ENCODE results near the gene NOSTRIN.
"Not testable (repeated sequence)": the region's sequence is repeated elsewhere in the genome, so short reads cannot be mapped to it uniquely, and the experiment has no call there.

The NOSTRIN gene

GRCh38 chr2:168790226-168790902 is 12.1 kb upstream of the NOSTRIN start:
- no peak for DNase-seq

- not testable (repeated sequence) for DNase-seq
These were observed 11.3 kb upstream of the NOSTRIN start for GRCh38 chr2:168791140-168791539.

GRCh38 chr2:168793596-168793995 is 8.8 kb upstream of the NOSTRIN start:
- DNase-seq: no peak

- DNase-seq: no peak
These were observed 7.5 kb upstream of the NOSTRIN start for GRCh38 chr2:168794968-168795367.

- DNase-seq: no peak
These were observed 6.3 kb upstream of the NOSTRIN start for GRCh38 chr2:168796090-168796577.

GRCh38 chr2:168796583-168797285 is 5.7 kb upstream of the NOSTRIN start:
- DNase-seq: no peak

- DNase-seq: no peak
These were observed 5.2 kb upstream of the NOSTRIN start for GRCh38 chr2:168797286-168797655.

GRCh38 chr2:168798076-168798887 is 4.2 kb upstream of the NOSTRIN start:
- no peak for DNase-seq

GRCh38 chr2:168798888-168799410 is 3.5 kb upstream of the NOSTRIN start:
- no peak for DNase-seq

- DNase-seq: no peak
These were observed 966 bp upstream of the NOSTRIN start for GRCh38 chr2:168801471-168801870.

- DNase-seq: no peak
These were observed 655 bp downstream of the NOSTRIN start for GRCh38 chr2:168802859-168803725.

GRCh38 chr2:168804214-168804613 is 1.8 kb downstream of the NOSTRIN start:
- no peak for DNase-seq

- DNase-seq: no peak
These were observed 3.2 kb downstream of the NOSTRIN start for GRCh38 chr2:168805615-168806014.

GRCh38 chr2:168809537-168809936 is 7.1 kb downstream of the NOSTRIN start:
- DNase-seq: no peak

- no peak for DNase-seq
These were observed 7.8 kb downstream of the NOSTRIN start for GRCh38 chr2:168810235-168810634.

GRCh38 chr2:168811696-168812095 is 9.3 kb downstream of the NOSTRIN start:
- DNase-seq: no peak

GRCh38 chr2:168814046-168814445 is 11.6 kb downstream of the NOSTRIN start:
- DNase-seq: no peak

- DNase-seq: no peak
These were observed 12.8 kb downstream of the NOSTRIN start for GRCh38 chr2:168814939-168815907.

- no peak for DNase-seq
These were observed 13.9 kb downstream of the NOSTRIN start for GRCh38 chr2:168816369-168816768.

GRCh38 chr2:168819050-168819715 is 16.7 kb downstream of the NOSTRIN start:
- DNase-seq: no peak

Measured in NCI-H526 (cell line).